ENCODE results near the gene OBSCN. TPM values are rescaled to one million over a fixed set of nuclear protein-coding genes. Genes with fewer than 3 reads are reported as not detected.

OBSCN gene
- total RNA-seq, 2 experiments from 2014 or later: 29.5 to 45.2 TPM

- ChIA-PET POLR2A (no interaction called here), CTCF (ENCODE audit: unreplicated experiment) (no interaction called here)
- no peak overlapping the region for H3K4me3 ChIP-seq (ENCODE audit: low read depth, low read length, poor library complexity, severe bottlenecking)
- intact Hi-C loops (cut with micrococcal nuclease; ENCODE audit: unreplicated experiment): no loop called here
- no peak for DNase-seq (ENCODE audit: low spot score)
- no TSS peak for BruUV-seq (replicated peaks)
- no peaks in the 10 kb centered on the region for H3K36me3 ChIP-seq (ENCODE audit: insufficient read depth, low read length)
- H3K27ac ChIP-seq (ENCODE audit: low read depth, low read length, poor library complexity, severe bottlenecking): no peak overlapping the region
- TF ChIP-seq EZH2phosphoT487 (IDR thresholded peaks at IDR 0.05; ENCODE audit: borderline replicate concordance, low read depth, low read length) (no peak), CTCF (conservative IDR thresholded peaks at IDR 0.05; ENCODE audit: low read length) (no peak)
- H3K79me2 ChIP-seq (ENCODE audit: insufficient read depth, low read depth, low read length): no peaks in the 10 kb centered on the region
- H3K4me2 ChIP-seq (ENCODE audit: low read length): no peak overlapping the region
- no peak overlapping the region for H2AFZ ChIP-seq (ENCODE audit: low read length)
- no peaks in the 10 kb centered on the region for H3K9me2 ChIP-seq (ENCODE audit: insufficient read depth, low read length)
- H3K4me1 ChIP-seq (ENCODE audit: insufficient read depth, low read length, poor library complexity, severe bottlenecking): peaks cover 8% of the 10 kb centered on the region
- no peaks in the 10 kb centered on the region for H3K9me3 ChIP-seq (ENCODE audit: low read length)
- H4K20me1 ChIP-seq (ENCODE audit: insufficient read depth, low read length): no peaks in the 10 kb centered on the region
Measured at GRCh38 chr1:228369608-228370438, 162.0 kb downstream of the OBSCN start.

GRCh38 chr1:228370439-228370940 is 162.6 kb downstream of the OBSCN start:
- H3K9me2 ChIP-seq (ENCODE audit: insufficient read depth, low read length): no peaks in the 10 kb centered on the region
- DNase-seq (ENCODE audit: low spot score): no peak
- no TSS peak for BruUV-seq (replicated peaks)

More at GRCh38 chr1:228370439-228370940, 162.6 kb downstream of the OBSCN start:
- POLR2A ChIA-PET: no interaction called here
- H3K4me3 ChIP-seq (ENCODE audit: low read depth, low read length, poor library complexity, severe bottlenecking): no peak overlapping the region
- intact Hi-C loops (cut with micrococcal nuclease; ENCODE audit: unreplicated experiment): no loop called here
- H3K4me2 ChIP-seq (ENCODE audit: low read length): no peak overlapping the region
- H4K20me1 ChIP-seq (ENCODE audit: insufficient read depth, low read length): no peaks in the 10 kb centered on the region
- no peaks in the 10 kb centered on the region for H3K36me3 ChIP-seq (ENCODE audit: insufficient read depth, low read length)
- no peaks in the 10 kb centered on the region for H3K79me2 ChIP-seq (ENCODE audit: insufficient read depth, low read depth, low read length)
- CTCF ChIA-PET (ENCODE audit: unreplicated experiment): no interaction called here
- peaks cover 8% of the 10 kb centered on the region for H3K4me1 ChIP-seq (ENCODE audit: insufficient read depth, low read length, poor library complexity, severe bottlenecking)
- H2AFZ ChIP-seq (ENCODE audit: low read length): no peak overlapping the region
- H3K9me3 ChIP-seq (ENCODE audit: low read length): no peaks in the 10 kb centered on the region
- no peak for TF ChIP-seq CTCF (conservative IDR thresholded peaks at IDR 0.05; ENCODE audit: low read length)
- no peak for TF ChIP-seq EZH2phosphoT487 (IDR thresholded peaks at IDR 0.05; ENCODE audit: borderline replicate concordance, low read depth, low read length)
- no peak overlapping the region for H3K27ac ChIP-seq (ENCODE audit: low read depth, low read length, poor library complexity, severe bottlenecking)

Measured in OCI-LY7 (cell line).